HT-29 (cell line): Measurements from ENCODE around the gene DCAF10. TPM values are rescaled to one million over a fixed set of nuclear protein-coding genes. Genes with fewer than 3 reads are reported as not detected.
"Not testable (repeated sequence)": the region's sequence is repeated elsewhere in the genome, so short reads cannot be mapped to it uniquely, and the experiment has no call there.

ENCODE experiments used
- DNase-seq: peaks from one replicate; pipeline ENCODE4 v3.0.0-alpha.2; 2015; ENCODE audit warnings: low spot score
- total RNA-seq: library from RNA; depleted of rRNA; stranded (reverse); fragments of >200 nt; shearing (Covaris generic); gene quantifications from 2 replicates; pipeline ENCODE4 v1.2.3, GENCODE V29; 2014

DCAF10 gene
- total RNA-seq, 1 experiment from 2014 or later, result 6.0 TPM

GRCh38 chr9:37790096-37790495, 10.5 kb upstream of the DCAF10 start:
- DNase-seq, result no peak

- no peak for DNase-seq
These were observed 8.5 kb upstream of the DCAF10 start for GRCh38 chr9:37792122-37792521.

- no peak for DNase-seq
These were observed 4.4 kb upstream of the DCAF10 start for GRCh38 chr9:37796232-37796631.

GRCh38 chr9:37798677-37799076, 1.9 kb upstream of the DCAF10 start:
- DNase-seq, result no peak

GRCh38 chr9:37801287-37801850, 772 bp downstream of the DCAF10 start:
- DNase-seq, result peak; percentile 33

- no peak for DNase-seq
These were observed 1.5 kb downstream of the DCAF10 start for GRCh38 chr9:37801959-37802711.

GRCh38 chr9:37806271-37806670, 5.7 kb downstream of the DCAF10 start:
- DNase-seq, result no peak

- DNase-seq, result not testable (repeated sequence)
These were observed 9.1 kb downstream of the DCAF10 start for GRCh38 chr9:37809676-37810075.

- DNase-seq, result no peak
These were observed 11.4 kb downstream of the DCAF10 start for GRCh38 chr9:37811906-37812476.

GRCh38 chr9:37812773-37813379, 12.3 kb downstream of the DCAF10 start:
- DNase-seq, result no peak

- DNase-seq, result no peak
These were observed 18.3 kb downstream of the DCAF10 start for GRCh38 chr9:37818849-37819248.

GRCh38 chr9:37820142-37820541, 19.5 kb downstream of the DCAF10 start:
- DNase-seq, result no peak

GRCh38 chr9:37825174-37825573, 24.6 kb downstream of the DCAF10 start:
- DNase-seq, result not testable (repeated sequence)

GRCh38 chr9:37827483-37828165, 27.0 kb downstream of the DCAF10 start:
- DNase-seq, result no peak

- no peak for DNase-seq
These were observed 35.2 kb downstream of the DCAF10 start for GRCh38 chr9:37835821-37836220.

- no peak for DNase-seq
These were observed 35.8 kb downstream of the DCAF10 start for GRCh38 chr9:37836386-37836785.

- DNase-seq, result no peak
These were observed 39.2 kb downstream of the DCAF10 start for GRCh38 chr9:37839496-37840461.

GRCh38 chr9:37840560-37841194, 40.1 kb downstream of the DCAF10 start:
- DNase-seq, result no peak

- no peak for DNase-seq
These were observed 51.6 kb downstream of the DCAF10 start for GRCh38 chr9:37852222-37852621.

GRCh38 chr9:37856551-37856950, 56.0 kb downstream of the DCAF10 start:
- no peak for DNase-seq
